ENCODE data around the gene DHCR7.

DHCR7 gene

GRCh38 chr11:71448257-71449171 is at the start of gene DHCR7:
Gene DHCR7, minus strand, starts transcription at chr11:71448393. Its CDS starts 3,441 bp downstream, at chr11:71444952.
- in situ Hi-C loops (cut with HindIII; ENCODE audit: low sequenced_read_pairs) = loop anchor here (10.0 kb wide), 1 partner anchor 126 kb away; no protein-coding TSS in a partner anchor

- in situ Hi-C loops (cut with HindIII; ENCODE audit: low sequenced_read_pairs) = no loop called here
Measured at GRCh38 chr11:71496421-71496820, 48.2 kb upstream of the DHCR7 start.

- in situ Hi-C loops (cut with HindIII; ENCODE audit: low sequenced_read_pairs) = no loop called here
Measured at GRCh38 chr11:71495286-71496230, 47.4 kb upstream of the DHCR7 start.

GRCh38 chr11:71491940-71492339 is 43.7 kb upstream of the DHCR7 start:
- in situ Hi-C loops (cut with HindIII; ENCODE audit: low sequenced_read_pairs) = no loop called here

- in situ Hi-C loops (cut with HindIII; ENCODE audit: low sequenced_read_pairs) = no loop called here
Measured at GRCh38 chr11:71491531-71491930, 43.3 kb upstream of the DHCR7 start.

GRCh38 chr11:71490731-71491390 is 42.7 kb upstream of the DHCR7 start:
- in situ Hi-C loops (cut with HindIII; ENCODE audit: low sequenced_read_pairs) = no loop called here

- in situ Hi-C loops (cut with HindIII; ENCODE audit: low sequenced_read_pairs) = no loop called here
Measured at GRCh38 chr11:71490044-71490730, 42.0 kb upstream of the DHCR7 start.

- in situ Hi-C loops (cut with HindIII; ENCODE audit: low sequenced_read_pairs) = no loop called here
Measured at GRCh38 chr11:71489311-71490043, 41.3 kb upstream of the DHCR7 start.

GRCh38 chr11:71488681-71489270 is 40.6 kb upstream of the DHCR7 start:
- in situ Hi-C loops (cut with HindIII; ENCODE audit: low sequenced_read_pairs) = no loop called here

- in situ Hi-C loops (cut with HindIII; ENCODE audit: low sequenced_read_pairs) = no loop called here
Measured at GRCh38 chr11:71486320-71486719, 38.1 kb upstream of the DHCR7 start.

GRCh38 chr11:71485466-71485865 is 37.3 kb upstream of the DHCR7 start:
- in situ Hi-C loops (cut with HindIII; ENCODE audit: low sequenced_read_pairs) = no loop called here

- in situ Hi-C loops (cut with HindIII; ENCODE audit: low sequenced_read_pairs) = no loop called here
Measured at GRCh38 chr11:71485063-71485399, 36.8 kb upstream of the DHCR7 start.

GRCh38 chr11:71484248-71485062 is 36.3 kb upstream of the DHCR7 start:
- in situ Hi-C loops (cut with HindIII; ENCODE audit: low sequenced_read_pairs) = no loop called here

GRCh38 chr11:71483692-71484091 is 35.5 kb upstream of the DHCR7 start:
- in situ Hi-C loops (cut with HindIII; ENCODE audit: low sequenced_read_pairs) = no loop called here

GRCh38 chr11:71482746-71483364 is 34.7 kb upstream of the DHCR7 start:
- in situ Hi-C loops (cut with HindIII; ENCODE audit: low sequenced_read_pairs) = no loop called here

GRCh38 chr11:71482216-71482615 is 34.0 kb upstream of the DHCR7 start:
- in situ Hi-C loops (cut with HindIII; ENCODE audit: low sequenced_read_pairs) = no loop called here

GRCh38 chr11:71481101-71481960 is 33.1 kb upstream of the DHCR7 start:
- in situ Hi-C loops (cut with HindIII; ENCODE audit: low sequenced_read_pairs) = no loop called here
